T1000 (cell line): Measurements from ENCODE around the gene TSHZ2.
"Not testable (repeated sequence)": the region's sequence is repeated elsewhere in the genome, so short reads cannot be mapped to it uniquely, and the experiment has no call there.

ENCODE experiments used
- DNase-seq: peaks from one replicate; lab custom pipeline; 2025; ENCODE audit warnings: mixed read lengths; lab: John Stamatoyannopoulos, UW

The TSHZ2 gene

DNA sequence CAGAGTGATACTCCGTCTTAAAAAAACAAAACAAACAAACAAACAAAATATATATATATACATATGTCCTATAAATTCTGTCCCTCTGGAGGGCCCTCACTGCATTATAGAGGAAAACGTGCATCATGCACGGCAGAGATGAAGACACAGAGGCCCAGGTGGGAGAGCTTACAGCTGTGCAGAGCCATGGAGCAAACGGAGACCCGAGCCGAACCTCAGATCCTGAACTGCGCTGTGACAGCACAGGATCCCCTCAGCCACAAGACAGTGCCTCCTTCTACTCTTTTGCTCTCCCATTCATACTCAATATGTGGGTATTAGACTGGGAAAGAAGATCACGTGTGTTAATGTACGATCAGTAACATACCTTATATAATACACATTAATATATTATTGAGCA lies 539.9 kb downstream of the TSHZ2 start:
- DNase-seq, result no peak

DNA sequence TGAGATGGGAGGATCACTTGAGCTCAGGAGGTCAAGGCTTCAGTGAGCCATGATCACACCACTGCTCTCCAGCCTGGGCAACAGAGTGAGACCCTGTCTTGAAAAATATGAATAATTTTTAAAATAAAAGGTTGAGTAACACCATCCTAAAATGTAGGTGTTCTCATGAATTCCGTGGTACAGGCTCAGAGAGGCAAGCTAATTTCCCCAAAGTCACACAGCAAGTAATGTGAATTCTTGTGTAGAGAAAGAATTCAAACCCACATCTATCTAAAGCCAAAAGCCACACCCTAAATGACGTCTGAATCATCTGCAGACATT lies 541.0 kb downstream of the TSHZ2 start:
- DNase-seq, result no peak

DNA sequence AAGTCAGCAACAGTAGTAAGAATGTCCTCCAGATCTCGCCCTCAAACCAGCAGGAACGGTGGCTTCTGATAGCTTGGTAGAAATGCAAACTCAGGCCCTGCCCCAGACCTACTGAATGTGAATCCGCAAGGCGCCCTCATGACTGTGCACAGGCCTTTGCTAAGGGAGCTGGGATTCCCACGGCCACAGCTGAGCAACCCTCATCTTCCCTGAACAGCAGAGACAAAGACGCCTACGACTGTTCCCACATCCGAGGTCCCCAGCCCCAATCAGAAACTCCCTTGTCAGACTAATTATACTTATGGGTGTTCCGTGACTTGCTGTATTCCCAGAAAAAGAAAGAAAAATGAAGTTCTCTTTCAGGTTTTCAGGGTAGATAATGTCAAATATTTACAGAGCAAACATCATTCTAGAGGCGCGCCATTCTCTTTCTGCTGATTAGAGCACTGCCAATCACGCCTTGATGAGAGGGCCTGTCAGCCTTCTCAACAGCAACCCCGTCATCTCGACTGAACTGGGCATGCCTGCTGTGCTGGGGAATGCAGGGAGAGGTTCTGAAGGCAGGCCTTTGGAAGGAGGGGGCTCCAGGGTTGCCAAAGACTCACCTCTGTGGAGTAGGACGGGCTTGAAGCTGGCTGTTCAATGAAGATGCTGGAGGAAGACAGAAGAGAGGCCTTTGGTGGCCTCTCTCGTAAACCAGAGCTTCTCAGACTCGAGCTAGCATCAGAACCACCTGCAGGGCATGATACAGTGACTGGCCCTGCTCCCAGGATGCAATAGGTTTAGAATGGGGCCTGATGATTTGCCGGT lies 541.5 kb downstream of the TSHZ2 start:
- DNase-seq, result no peak

DNA sequence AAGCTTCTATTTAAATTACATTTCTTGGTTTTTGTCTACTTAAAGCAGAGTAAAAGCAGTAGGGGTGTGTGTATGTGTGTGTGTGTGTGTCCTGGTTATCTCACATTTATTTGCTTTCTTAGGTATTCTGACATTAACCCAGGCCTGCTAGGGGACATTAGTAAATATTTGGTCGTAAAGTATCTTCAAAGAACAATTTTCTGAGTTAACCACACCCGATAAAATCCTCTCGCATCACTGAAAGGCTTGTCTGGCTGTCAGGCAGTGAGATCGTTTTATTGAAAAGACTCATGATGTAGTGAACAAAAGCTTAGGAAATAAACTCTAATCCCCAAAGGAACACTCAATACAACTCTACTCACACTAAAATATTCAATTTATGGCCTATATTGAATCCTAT lies 543.6 kb downstream of the TSHZ2 start:
- no peak for DNase-seq

DNA sequence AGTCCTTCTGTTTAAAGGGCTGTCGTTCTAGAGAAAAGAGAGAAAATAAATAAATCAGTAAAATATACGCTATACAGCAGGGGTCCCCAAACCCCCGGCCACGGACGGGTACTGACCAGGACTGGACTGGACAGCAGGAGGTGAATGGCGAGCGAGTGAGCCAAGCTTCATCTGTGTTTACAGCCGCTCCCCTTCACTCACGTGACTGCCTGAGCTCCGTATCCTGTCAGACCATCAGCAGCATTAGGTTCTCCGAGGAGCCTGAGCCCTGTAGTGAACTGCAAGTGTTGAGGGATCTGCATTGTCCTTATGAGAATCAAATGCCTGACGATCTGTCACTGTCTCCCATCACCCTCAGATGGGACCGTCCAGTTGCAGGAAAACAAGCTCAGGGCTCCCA lies 545.0 kb downstream of the TSHZ2 start:
- DNase-seq, result no peak

DNA sequence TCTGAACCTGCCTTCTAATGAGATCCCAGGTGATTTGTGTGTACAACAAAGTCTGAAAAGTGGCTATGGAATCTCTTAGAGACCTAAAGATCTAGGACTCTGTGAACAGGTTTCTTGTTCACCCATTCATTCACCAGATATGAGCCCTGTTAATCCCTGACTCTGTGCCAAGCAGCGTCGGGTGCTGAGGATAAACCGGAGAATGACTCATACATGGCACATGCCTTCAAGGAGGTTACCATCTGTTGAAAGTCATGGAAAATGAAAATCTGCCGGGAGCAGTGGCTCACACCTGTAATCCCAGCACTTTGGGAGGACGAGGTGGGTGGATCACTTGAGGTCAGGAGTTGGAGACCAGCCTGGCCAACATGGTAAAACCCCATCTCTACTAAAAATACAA lies 549.3 kb downstream of the TSHZ2 start:
- DNase-seq, result not testable (repeated sequence)

DNA sequence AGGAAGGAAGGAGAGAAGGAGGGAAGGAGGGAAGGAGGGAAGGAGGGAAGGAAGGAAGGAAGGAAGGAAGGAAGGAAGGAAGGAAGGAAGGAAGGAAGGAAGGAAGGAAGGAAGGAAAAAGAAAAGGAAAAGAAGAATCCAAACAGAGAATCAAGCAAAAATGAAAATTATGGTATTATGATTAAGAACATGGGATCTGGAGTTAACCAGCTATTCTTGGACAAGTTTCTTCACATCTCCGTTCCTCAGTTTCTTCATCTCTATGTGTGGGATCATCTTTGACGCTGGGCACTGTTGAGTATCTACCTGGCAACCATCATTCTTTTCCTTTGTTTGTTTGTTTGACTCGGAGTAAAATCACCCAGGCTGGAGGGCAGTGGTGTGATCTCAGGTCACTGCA lies 549.9 kb downstream of the TSHZ2 start:
- no peak for DNase-seq

DNA sequence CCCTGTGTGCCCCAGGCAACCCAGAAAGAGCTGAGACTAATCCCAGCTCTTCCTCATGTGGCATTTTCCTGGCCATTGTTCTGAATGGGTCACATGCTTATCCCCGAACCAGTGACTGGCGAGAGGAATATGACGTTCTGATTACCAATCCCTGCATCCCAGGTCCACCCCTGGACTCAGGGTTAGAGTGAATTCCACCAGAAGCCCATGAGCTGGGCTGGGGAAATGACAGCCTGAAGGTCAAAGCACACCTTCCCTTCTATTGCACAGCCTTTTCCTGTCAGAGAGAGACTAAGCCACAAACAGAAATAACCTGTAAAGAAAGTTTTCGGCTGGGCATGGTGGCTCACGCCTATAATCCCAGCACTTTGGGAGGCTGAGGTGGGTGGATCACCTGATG lies 550.5 kb downstream of the TSHZ2 start:
- DNase-seq, result no peak

DNA sequence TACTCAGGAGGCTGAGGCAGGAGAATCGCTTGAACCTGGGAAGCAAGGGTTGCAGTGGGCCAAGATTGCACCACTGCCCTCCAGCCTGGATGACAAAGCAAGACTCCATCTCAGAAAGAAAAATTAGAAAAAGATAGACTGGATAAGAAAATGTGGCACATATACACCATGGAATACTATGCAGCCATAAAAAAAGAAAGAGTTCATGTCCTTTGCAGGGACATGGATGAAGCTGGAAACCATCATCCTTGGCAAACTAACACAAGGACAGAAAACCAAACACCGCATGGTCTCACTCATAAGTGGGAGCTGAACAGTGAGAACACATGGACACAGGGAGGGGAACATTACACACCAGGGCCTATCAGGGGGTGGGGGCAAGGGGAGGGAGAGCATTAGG lies 551.5 kb downstream of the TSHZ2 start:
- not testable (repeated sequence) for DNase-seq

DNA sequence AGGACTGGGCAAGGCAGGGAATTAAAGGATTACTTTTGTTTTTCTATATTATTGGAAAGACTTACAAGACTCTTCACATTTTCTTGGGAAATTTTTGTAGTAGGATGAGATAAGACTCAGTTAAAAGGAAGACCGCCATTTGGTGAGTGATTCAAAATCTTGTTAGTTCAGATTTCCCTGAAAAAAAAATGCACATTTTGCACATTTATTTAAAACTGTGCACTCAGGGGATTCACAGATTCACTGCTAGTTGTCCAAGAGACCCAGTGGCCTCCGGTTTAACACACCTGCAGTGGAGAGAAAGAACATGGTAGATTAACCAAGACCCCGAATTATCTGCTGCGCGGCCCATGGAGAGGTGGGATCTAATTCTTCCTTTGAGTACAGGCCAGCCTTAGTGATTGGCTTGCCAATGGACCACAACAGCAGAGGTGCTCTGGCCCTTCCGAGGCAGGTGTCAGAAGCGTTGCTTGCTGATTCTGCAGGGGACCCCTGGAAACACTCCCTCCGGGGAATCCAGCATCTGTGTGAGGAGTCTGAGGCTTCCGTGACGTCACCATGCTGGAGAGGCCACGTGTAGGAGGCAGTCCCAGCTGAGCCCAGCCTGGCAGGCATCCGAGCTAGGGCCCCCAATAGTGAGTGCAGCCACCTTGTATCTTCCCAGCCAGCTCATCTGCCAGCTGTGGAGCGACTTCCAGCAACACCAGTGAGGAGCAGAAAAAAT lies 552.6 kb downstream of the TSHZ2 start:
- no peak for DNase-seq

DNA sequence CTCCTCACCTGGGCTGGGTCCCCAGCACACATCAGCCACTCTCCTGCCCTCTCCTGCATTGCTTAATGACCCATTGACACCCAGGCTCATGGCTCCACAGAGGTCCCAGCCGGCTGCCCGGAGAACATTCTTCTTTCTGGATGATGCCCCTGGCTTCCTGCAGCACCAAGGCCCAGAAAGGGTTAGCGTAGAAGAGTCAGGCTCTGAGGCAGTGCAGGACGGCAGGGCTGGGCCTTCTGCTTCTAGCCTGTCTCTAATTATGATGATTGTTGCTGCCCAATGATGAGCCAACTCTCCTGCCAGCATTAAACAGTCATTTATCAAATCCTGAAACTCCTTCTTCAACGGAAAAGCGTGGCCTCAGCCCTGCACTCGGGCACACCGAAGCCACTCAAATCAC lies 555.0 kb downstream of the TSHZ2 start:
- DNase-seq, result no peak

DNA sequence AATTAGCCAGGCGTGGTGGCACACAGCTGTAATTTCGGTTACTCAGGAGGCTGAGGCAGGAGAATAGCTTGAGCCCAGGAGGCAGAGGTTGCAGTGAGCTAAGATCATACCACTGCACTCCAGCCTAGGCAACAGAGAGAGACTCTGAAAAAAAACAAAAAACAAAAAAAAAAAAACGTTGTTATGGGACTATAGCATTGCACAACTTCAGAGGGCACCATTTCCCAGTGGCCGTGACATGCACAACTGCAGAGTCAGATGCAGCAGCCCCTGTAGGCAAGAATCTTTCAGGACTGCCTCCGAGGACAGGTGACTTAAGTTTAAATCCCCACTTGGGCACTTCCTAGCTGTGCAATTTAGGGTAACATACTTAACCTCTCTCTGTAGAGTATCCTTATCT lies 557.5 kb downstream of the TSHZ2 start:
- no peak for DNase-seq

DNA sequence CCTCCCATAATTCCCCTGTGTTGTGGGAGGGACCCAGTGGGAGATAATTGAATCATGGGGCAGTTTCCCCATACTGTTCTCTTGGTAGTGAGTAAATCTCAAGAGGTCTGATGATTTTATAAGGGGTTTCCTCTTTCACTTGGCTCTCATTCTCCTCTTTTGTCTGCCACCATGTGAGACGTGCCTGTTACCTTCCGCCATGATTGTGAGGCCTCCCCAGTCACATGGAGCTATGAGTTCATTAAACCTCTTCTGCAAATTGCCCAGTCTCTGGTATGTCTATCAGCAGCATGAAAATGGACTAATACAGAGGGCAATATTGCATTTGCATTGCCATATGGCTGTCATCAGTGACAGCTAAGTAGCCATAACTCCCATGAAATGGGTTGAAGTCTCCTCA lies 558.3 kb downstream of the TSHZ2 start:
- DNase-seq, result no peak

DNA sequence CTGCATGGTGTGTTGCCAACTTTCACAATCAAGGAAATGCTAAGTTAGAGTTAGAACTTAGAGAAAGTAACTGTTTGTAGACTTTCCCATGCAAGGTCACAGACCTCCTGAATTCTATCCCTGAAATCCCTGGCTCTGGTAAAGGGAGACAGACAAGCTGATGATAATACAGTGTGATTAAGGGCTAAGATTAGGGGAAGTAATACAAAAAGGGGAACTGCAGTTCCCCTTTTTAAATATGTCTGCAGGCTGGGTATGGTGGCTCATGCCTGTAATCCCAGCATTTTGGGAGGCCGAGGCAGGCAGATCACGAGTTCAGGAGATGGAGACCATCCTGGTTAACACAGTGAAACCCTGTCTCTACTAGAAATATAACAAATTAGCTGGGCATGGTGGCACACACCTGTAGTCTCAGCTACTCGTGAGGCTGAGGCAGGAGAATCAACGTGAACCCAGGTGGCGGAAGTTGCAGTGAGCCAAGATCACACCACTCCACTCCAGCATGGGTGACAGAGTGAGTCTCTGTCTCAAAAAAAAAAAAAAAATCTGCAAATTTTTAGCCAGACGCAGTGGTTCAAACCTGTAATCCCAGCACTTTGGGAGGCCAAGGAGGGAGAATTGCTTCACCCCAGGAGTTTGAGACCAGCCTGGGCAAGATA lies 560.6 kb downstream of the TSHZ2 start:
- not testable (repeated sequence) for DNase-seq

DNA sequence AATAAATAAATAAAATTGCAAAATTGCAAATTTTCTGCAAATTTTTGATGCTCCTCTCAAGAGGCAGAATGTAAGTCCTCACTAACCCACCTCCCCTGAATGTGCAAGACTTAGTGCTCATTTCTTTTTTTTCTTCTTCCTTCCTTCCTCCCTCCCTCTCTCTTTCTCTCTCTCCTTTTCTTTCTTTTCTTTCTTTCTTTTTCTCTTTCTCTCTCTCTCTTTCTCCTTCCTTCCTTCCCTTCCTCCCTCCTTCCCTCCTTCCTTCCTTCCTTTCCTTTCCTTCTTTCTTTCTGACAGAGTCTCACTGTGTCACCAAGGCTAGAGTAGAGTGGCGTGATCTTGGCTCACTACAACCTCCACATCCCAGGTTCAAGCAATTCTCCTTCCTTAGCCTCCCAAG lies 561.3 kb downstream of the TSHZ2 start:
- DNase-seq, result no peak

DNA sequence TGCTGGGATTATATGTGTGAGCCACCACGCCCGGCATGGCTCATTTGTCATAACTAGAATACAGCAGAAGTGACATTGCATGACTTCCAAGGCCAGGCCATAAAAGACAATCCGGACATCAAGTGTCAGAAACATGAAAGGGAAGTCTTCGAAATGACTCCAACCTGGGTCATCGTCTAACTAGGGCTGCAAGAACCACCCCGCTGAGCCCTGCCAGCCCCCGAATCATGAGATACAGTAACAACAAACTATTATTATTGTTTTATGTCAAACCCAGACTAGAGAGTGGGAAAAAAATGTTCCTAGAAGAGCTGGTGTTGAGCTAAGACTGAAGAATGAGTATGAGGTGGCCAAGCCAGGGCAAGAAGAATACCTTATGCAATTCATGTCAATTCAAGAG lies 561.9 kb downstream of the TSHZ2 start:
- no peak for DNase-seq

DNA sequence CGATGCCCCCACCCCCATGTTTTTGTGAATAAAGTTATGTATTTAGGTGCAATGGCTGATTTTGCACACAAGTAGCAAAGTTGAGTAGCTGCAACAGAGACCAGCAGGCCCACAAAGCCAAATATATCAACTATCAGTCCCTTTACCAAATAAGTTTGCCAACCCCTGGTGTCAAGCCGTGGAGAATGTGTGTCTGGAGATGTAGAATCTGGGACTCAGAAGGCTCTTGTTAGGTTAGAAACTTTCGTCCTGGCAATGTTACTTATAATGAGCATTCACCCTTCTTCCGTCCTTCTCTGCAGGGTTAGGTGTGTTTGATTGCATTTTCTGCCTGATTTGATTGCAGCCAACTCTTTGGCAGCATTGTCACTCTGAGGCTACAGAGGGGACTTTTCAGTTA lies 563.7 kb downstream of the TSHZ2 start:
- no peak for DNase-seq

DNA sequence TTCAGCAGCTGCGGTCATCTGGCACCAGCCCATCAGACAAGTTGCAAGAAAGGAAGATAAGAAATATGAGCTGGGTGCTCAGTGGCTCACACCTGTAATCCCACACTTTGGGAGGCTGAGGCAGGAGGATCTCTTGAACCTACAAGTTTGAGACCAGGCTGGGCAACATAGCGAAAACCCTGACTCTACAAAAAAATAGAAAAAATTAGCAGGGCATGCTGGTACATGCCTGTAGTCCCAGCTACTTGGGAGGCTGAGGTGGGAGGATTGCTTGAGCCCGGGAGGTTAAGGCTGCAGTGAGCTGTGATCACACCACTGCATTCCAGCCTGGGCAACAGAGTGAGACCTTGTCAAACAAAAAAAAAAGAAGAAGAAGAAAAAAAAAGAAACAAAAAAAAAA lies 564.2 kb downstream of the TSHZ2 start:
- not testable (repeated sequence) for DNase-seq

DNA sequence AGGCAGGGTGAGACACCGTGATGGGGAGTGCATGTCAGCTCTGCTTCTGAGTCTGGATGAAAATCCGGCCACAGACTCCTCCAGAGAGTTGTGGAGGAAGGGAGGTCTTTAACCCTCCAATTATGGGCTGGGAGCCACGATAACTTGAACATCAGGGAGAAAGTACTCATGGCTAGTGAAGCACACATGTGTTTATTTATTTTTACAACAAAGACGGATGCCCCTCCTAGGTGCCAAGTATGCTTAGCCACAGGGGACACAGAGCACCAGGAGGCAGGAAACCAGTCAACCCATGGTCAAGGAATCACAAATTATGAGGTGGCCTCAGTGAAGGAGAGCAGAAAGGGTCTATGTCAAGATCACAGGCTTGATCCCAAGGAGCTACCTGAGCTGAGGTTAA lies 567.4 kb downstream of the TSHZ2 start:
- DNase-seq, result no peak
